Activated CD8-positive, alpha-beta memory T cell treated with anti-CD3 and anti-CD28 coated beads for 4 hours (primary cell): ENCODE results near the gene PPWD1.
A peak's percentile ranks its signal among the peaks of the same experiment; 100 is the strongest.

Source experiments
- DNase-seq, 2 donors: peaks; one replicate each; pipeline ENCODE4 v3.0.0-alpha.2; 2020; ENCODE audit warnings: low read depth in 2 of 2

PPWD1 gene

GRCh38 chr5:65623482-65623881 is 60.4 kb downstream of the PPWD1 start:
- no peak for DNase-seq

- DNase-seq = peak; percentile 77 to 85
These were observed 61.0 kb downstream of the PPWD1 start, which contains the start of gene TRIM23 for GRCh38 chr5:65624025-65624570. Gene TRIM23 (minus strand): TSS chr5:65624333. CDS start chr5:65624274, 59 bp downstream.

DNA sequence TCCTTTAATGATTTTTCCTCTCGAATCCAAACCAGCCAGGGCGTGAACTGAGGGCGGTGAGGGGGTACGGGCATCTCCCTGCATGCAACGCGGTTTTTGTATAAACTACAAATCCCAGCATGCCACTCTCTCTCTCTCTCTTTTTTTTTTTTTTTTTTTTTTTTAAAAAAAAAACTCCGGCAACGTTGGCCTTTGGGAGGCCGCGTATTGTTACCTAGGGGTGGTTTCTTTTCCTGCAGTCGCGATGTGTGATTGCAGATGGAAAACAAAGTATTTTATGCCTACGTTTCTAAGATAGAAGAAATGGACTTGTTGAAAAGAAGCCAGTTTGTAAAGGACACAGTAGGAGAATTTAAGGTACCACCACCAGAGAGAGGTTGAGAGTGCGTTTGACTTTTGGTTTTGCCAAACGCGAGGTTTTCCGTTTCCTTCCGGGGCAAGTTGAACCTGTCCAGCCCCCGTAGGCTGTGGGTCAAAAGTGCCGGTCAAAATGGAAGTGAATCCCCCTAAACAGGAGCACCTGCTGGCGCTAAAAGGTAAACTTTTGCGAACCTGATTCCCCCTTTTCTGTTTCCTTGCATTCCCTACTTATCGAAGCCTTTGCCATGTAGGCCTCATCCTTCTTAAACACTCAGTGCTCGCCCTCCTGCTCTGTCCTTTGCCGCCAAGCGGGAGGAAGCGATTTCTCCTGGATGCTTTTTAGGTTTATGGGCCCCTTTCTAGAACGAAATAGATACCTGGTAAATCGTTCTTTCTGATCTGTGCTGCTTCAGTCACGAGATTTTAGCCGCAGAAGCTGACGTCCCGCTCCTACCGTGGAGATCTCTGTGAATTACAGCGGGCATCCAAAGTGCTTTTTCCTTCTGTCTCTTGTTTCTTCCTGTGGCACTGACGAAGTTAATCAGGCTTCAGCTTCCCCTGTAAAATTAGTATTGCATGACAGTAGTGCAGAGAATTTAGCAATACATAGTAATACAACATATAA is 61.8 kb downstream of the PPWD1 start, which contains the start of the genes SHLD3 and TRAPPC13:
SHLD3 (plus strand) TSS at position 457 of the 985 bp plus-strand sequence. CDS start 4,561 bp downstream, outside the sequence.
TRAPPC13 (plus strand) TSS at position 457 of the 985 bp plus-strand sequence; CDS start at position 491, 34 bp downstream.
- DNase-seq = peak; percentile 62 to 78

DNA sequence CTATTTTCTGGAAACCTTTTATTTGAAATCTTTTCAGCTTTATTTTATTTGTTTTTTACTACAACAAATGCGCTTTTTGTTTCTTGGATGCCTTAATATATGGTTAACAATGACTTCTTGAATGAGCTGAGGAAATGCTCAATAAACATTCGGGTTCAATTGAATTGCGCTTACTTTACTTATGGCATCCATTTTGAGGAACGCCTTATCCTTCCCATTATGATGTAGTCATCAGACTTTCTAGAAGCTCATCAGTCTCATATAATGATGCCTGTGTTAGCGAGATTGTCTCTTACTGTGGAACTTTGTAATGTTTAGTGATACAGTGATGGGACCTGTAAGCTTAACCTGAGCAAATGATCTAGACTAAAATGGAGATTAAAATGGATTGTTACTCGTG is 62.6 kb downstream of the PPWD1 start:
- no peak for DNase-seq

DNA sequence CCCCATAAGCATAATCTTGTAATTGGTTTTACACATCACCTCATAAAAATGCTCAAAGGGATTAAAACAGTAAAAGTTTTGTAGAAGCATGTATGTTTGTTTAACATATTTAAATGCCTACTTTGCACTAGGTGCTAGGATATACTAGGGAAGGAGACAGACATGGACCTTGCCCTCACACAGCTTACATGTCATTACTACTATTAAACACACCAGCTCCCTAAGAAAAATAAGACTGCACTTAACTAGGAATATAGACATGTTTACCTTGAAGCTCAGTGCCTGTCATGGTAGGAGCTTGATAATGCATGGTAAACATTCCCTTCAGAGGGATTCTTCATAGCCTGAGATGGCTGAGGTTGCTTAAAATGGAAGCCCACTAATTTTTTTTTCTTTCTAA is 67.9 kb downstream of the PPWD1 start:
- DNase-seq = no peak
